ENCODE measurements around the gene NR1D1.

- no peak for TF ChIP-seq EZH2 (IDR thresholded peaks at IDR 0.05; ENCODE audit: insufficient read depth, poor library complexity, severe bottlenecking)
- no peak for TF ChIP-seq EZH2phosphoT487 (IDR thresholded peaks at IDR 0.05; ENCODE audit: insufficient read depth, low read depth)
These were observed 22.8 kb upstream of the NR1D1 start for GRCh38 chr17:40122999-40123810.
